A172 (cell line): Measurements from ENCODE around the gene PARS2. TPM values are rescaled to one million over a fixed set of nuclear protein-coding genes. Genes with fewer than 3 reads are reported as not detected.

Source experiments
- DNase-seq: peaks from one replicate; pipeline ENCODE4 v3.0.0-alpha.2; 2015; ENCODE audit warnings: low spot score
- total RNA-seq: library from RNA; depleted of rRNA; stranded (reverse); fragments of >200 nt; shearing (Covaris generic); gene quantifications from 2 replicates; pipeline ENCODE4 v1.2.3, GENCODE V29; 2014

PARS2 gene
- total RNA-seq, 1 experiment from 2014 or later, result 4.1 TPM

- DNase-seq, result peak; percentile 22
Measured at GRCh38 chr1:54774820-54775498, 10.6 kb upstream of the PARS2 start.

GRCh38 chr1:54772951-54773350 lies 8.6 kb upstream of the PARS2 start:
- no peak for DNase-seq

GRCh38 chr1:54768093-54768492 lies 3.8 kb upstream of the PARS2 start:
- no peak for DNase-seq

GRCh38 chr1:54767526-54767925 lies 3.2 kb upstream of the PARS2 start:
- no peak for DNase-seq

- no peak for DNase-seq
Measured at GRCh38 chr1:54766726-54767125, 2.4 kb upstream of the PARS2 start.

- no peak for DNase-seq
Measured at GRCh38 chr1:54764922-54765561, 719 bp upstream of the PARS2 start.

- DNase-seq, result no peak
Measured at GRCh38 chr1:54763816-54764132, 549 bp downstream of the PARS2 start.

- no peak for DNase-seq
Measured at GRCh38 chr1:54758678-54759348, 5.5 kb downstream of the PARS2 start.

GRCh38 chr1:54757833-54758232 lies 6.5 kb downstream of the PARS2 start:
- DNase-seq, result no peak

GRCh38 chr1:54754486-54755285 lies 9.6 kb downstream of the PARS2 start:
- no peak for DNase-seq

- DNase-seq, result no peak
Measured at GRCh38 chr1:54754045-54754444, 10.3 kb downstream of the PARS2 start.

- DNase-seq, result no peak
Measured at GRCh38 chr1:54751426-54751825, 12.9 kb downstream of the PARS2 start.

- no peak for DNase-seq
Measured at GRCh38 chr1:54750596-54750995, 13.7 kb downstream of the PARS2 start.

- DNase-seq, result no peak
Measured at GRCh38 chr1:54748094-54748835, 16.1 kb downstream of the PARS2 start.

GRCh38 chr1:54745864-54746263 lies 18.5 kb downstream of the PARS2 start:
- DNase-seq, result no peak

- no peak for DNase-seq
Measured at GRCh38 chr1:54745274-54745673, 19.0 kb downstream of the PARS2 start.

- DNase-seq, result no peak
Measured at GRCh38 chr1:54744696-54745095, 19.6 kb downstream of the PARS2 start.

GRCh38 chr1:54743416-54744226 lies 20.7 kb downstream of the PARS2 start:
- DNase-seq, result no peak

GRCh38 chr1:54742282-54742681 lies 22.0 kb downstream of the PARS2 start:
- no peak for DNase-seq

GRCh38 chr1:54741531-54741930 lies 22.8 kb downstream of the PARS2 start:
- no peak for DNase-seq

GRCh38 chr1:54738244-54738643 lies 26.1 kb downstream of the PARS2 start:
- DNase-seq, result no peak
